Kidney (tissue), 14 donors: ENCODE measurements around the gene HYKK. TPM values are rescaled to one million over a fixed set of nuclear protein-coding genes. Genes with fewer than 3 reads are reported as not detected.

ENCODE experiments used
- DNase-seq, 5 donors: peaks; one replicate each; pipeline ENCODE4 v3.0.0-alpha.2; 2013 to 2020
- FAIRE-seq: peaks from 2 replicates; lab custom pipeline; 2012; peaks lifted over from hg19 to GRCh38; lab: Jason Lieb, UNC
- H3K27ac ChIP-seq, 2 donors: one replicate each; pipeline ENCODE4 v1.7.0; 2013; ENCODE audit warnings: low read depth in 2 of 2, low read length in 2 of 2, inconsistent platforms in 1 of 2
- H3K27me3 ChIP-seq: one replicate; pipeline ENCODE4 v1.7.1; 2013; ENCODE audit warnings: low read length, inconsistent platforms; ENCODE audit not compliant: control insufficient read depth, insufficient read depth
- H3K36me3 ChIP-seq, 3 donors: one replicate each; pipeline versions ENCODE4 v1.7.0 to v1.7.1; 2013; ENCODE audit warnings: low read length in 3 of 3, control low read depth in 1 of 3, inconsistent platforms in 1 of 3; ENCODE audit not compliant: insufficient read depth in 3 of 3, control insufficient read depth in 2 of 3
- H3K4me1 ChIP-seq, 3 donors: one replicate each; pipeline versions ENCODE4 v1.7.0 to v1.7.1; 2013; ENCODE audit warnings: low read length in 3 of 3, inconsistent platforms in 1 of 3, low read depth in 1 of 3; ENCODE audit not compliant: control insufficient read depth in 2 of 3, insufficient read depth in 2 of 3
- H3K4me3 ChIP-seq, 3 donors: one replicate each; pipeline versions ENCODE4 v1.7.0 to v1.8.1; 2013; ENCODE audit warnings: low read length in 3 of 3, control low read depth in 1 of 3, inconsistent platforms in 1 of 3
- H3K9ac ChIP-seq, 3 donors: one replicate each; pipeline versions ENCODE4 v1.7.0 to v1.7.1; 2013; ENCODE audit warnings: low read length in 3 of 3, control low read depth in 1 of 3, inconsistent platforms in 1 of 3
- H3K9me3 ChIP-seq, 3 donors: one replicate each; pipeline versions ENCODE4 v1.7.0 to v1.7.1; 2013; ENCODE audit warnings: low read length in 3 of 3, control low read depth in 1 of 3, inconsistent platforms in 1 of 3; ENCODE audit not compliant: control insufficient read depth in 2 of 3, insufficient read depth in 1 of 3
- intact Hi-C: fragments of 100-400 bp; cut with DNase I; formaldehyde crosslinking; loops from one replicate; pipeline ENCODE4 v1.11.1; 2022
- polyA plus RNA-seq: library from polyadenylated mRNA; stranded (reverse); fragments of 350-450 nt; fragmentation: Illumina TruSeq; extraction: RNeasy Lipid Tissue Mini Kit (QIAGEN cat#74804); gene quantifications from one replicate; pipeline ENCODE4 v1.2.3, GENCODE V29; 2014; ENCODE audit warnings: low read depth, low replicate concordance; ENCODE audit not compliant: insufficient read depth
- total RNA-seq: library from RNA; stranded (reverse); fragmentation: NEBNext Ultra II Directional; extraction: Animal tissue kit (Norgen Biotek cat#: 25700); gene quantifications from one replicate; pipeline ENCODE4 v1.2.1, GENCODE V29; 2021
- TF ChIP-seq, protein P1 (sequence below): IDR thresholded peaks from 3 replicates; pipeline ENCODE4 v1.5.1; 2012; ENCODE audit warnings: mild to moderate bottlenecking, moderate library complexity, borderline replicate concordance; ENCODE audit not compliant: insufficient read depth; ENCODE audit errors: extremely low read depth
- donor health status: control.
- donor health status: control.
- donor health status: control.
- donor health status: control.
- donor health status: control.
- donor health status: DM: yes; HTN: yes; CAD: no.
- donor health status: Normal renal cell carcinoma (clear cell type).

Gene HYKK
- total and polyA plus RNA-seq, 2 donors from 2014 or later: 5.8 to 14.3 TPM

DNA sequence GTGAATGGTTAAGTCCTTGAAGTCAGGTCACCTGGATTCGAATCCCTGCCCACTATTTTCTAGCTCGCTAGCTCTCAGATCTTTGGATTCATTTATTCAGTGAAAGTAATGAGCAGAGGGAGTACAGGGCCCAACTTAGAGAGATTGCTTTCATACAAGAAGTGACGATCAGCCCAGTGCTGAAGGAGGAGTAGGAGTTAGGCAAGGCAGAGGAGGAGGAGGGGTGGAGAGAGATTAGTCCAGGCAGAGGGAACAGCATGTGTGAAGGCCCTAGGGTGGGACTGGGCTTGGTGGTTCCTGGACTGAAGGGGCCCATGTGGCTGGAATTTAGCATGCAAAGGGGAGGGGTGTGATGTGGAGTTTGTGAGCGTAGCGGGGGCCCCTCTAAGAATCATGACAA lies 54.1 kb downstream of the HYKK start:
- intact Hi-C loops: no loop called here
- H3K4me3 ChIP-seq: no peak overlapping the region
- no peak overlapping the region for H3K9ac ChIP-seq
- peaks cover 0 to 9% (median 7%) of the 10 kb centered on the region in 3 donors for H3K4me1 ChIP-seq
- no peaks in the 10 kb centered on the region for H3K27me3 ChIP-seq
- TF ChIP-seq, protein P1, sequence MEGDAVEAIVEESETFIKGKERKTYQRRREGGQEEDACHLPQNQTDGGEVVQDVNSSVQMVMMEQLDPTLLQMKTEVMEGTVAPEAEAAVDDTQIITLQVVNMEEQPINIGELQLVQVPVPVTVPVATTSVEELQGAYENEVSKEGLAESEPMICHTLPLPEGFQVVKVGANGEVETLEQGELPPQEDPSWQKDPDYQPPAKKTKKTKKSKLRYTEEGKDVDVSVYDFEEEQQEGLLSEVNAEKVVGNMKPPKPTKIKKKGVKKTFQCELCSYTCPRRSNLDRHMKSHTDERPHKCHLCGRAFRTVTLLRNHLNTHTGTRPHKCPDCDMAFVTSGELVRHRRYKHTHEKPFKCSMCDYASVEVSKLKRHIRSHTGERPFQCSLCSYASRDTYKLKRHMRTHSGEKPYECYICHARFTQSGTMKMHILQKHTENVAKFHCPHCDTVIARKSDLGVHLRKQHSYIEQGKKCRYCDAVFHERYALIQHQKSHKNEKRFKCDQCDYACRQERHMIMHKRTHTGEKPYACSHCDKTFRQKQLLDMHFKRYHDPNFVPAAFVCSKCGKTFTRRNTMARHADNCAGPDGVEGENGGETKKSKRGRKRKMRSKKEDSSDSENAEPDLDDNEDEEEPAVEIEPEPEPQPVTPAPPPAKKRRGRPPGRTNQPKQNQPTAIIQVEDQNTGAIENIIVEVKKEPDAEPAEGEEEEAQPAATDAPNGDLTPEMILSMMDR: no peak
- no peaks in the 10 kb centered on the region for H3K36me3 ChIP-seq
- H3K9me3 ChIP-seq: no peaks in the 10 kb centered on the region
- DNase-seq (no peak), FAIRE-seq (no peak)
- H3K27ac ChIP-seq: no peak overlapping the region

DNA sequence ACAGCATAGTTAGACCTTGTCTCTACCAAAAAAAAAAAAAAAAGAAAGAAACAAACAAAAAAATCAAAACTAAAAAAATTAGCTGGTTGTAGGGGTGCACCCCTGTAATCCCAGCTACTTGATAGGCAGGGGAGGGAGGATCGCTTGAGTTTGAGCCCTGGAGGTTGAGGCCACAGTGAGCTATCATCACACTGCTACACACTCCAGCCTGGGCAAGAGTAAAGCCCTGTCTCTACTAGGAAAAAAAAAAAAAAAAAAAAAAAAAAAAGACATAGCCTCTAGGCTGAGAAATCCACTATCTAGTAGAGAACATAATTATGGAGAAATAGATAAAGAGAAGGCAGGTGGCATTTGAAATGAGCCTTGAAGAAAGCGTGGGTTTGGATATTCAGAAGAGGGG lies 55.7 kb downstream of the HYKK start:
- TF ChIP-seq, protein P1: no peak
- DNase-seq (no peak), FAIRE-seq (no peak)
- Histone ChIP-seq H3K9ac (no peak overlapping the region), H3K4me1 (peaks cover 0 to 9% (median 7%) of the 10 kb centered on the region in 3 donors), H3K27ac (no peak overlapping the region), H3K36me3 (no peaks in the 10 kb centered on the region), H3K27me3 (no peaks in the 10 kb centered on the region), H3K4me3 (no peak overlapping the region), H3K9me3 (no peaks in the 10 kb centered on the region)
- intact Hi-C loops: no loop called here

DNA sequence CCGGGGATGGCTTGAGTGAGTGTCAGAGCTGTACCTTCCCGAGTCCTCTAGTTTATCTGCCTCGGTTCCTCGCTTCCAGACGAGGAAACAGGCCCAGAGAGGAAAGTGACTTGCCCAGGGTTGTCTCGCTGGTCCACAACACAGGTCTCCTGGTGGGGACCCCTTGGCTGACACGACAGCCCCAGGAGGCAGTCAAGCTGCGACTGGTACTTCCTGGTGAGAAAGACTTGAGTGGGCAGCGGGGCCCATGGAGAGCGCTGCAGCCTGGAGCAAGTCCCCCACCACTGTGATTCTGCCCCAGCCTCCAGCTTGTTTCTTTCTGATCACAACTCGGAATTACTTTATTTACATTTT lies 57.3 kb downstream of the HYKK start:
- Histone ChIP-seq H3K27ac (no peak overlapping the region), H3K36me3 (no peaks in the 10 kb centered on the region), H3K4me3 (no peak overlapping the region), H3K27me3 (no peaks in the 10 kb centered on the region), H3K4me1 (peaks cover 0 to 9% (median 7%) of the 10 kb centered on the region in 3 donors), H3K9me3 (no peaks in the 10 kb centered on the region), H3K9ac (no peak overlapping the region)
- FAIRE-seq (no peak), DNase-seq (peak in 2 of 5 donors; percentile 49 to 72)
- TF ChIP-seq, protein P1: no peak
- intact Hi-C loops: no loop called here
